NT2/D1 (cell line): Measurements from ENCODE around the gene DOK1.

Experiments
- DNase-seq: peaks from one replicate; pipeline ENCODE4 v3.0.0-alpha.2; 2011; ENCODE audit warnings: low read depth, low spot score
- H3K27me3 ChIP-seq: 2 replicates; pipeline ENCODE4 v1.6.0; 2011; ENCODE audit warnings: mild to moderate bottlenecking; ENCODE audit not compliant: insufficient read length, insufficient read depth
- H3K36me3 ChIP-seq: 2 replicates; pipeline ENCODE4 v1.6.1; 2011; ENCODE audit warnings: mild to moderate bottlenecking, low read length, mixed read lengths; ENCODE audit not compliant: insufficient read depth, insufficient read length
- H3K4me1 ChIP-seq: 2 replicates; pipeline ENCODE4 v1.5.1; 2011; ENCODE audit not compliant: insufficient read depth, insufficient read length
- H3K4me3 ChIP-seq: 2 replicates; pipeline ENCODE4 v1.5.1; 2011; ENCODE audit warnings: low read depth; ENCODE audit not compliant: insufficient read length
- H3K9ac ChIP-seq: 2 replicates; pipeline ENCODE4 v1.6.0; 2011; ENCODE audit warnings: low read depth; ENCODE audit not compliant: insufficient read length
- H3K9me3 ChIP-seq: 2 replicates; pipeline ENCODE4 v1.5.1; 2011; ENCODE audit warnings: mild to moderate bottlenecking, low read length; ENCODE audit not compliant: insufficient read depth
- SUZ12 ChIP-seq: IDR thresholded peaks from 2 replicates; pipeline ENCODE4 v1.6.1; 2011; ENCODE audit not compliant: insufficient read length, insufficient read depth; ENCODE audit errors: extremely low read depth
- YY1 ChIP-seq: IDR thresholded peaks from 2 replicates; pipeline ENCODE4 v1.6.1; 2011; ENCODE audit not compliant: insufficient read length, insufficient read depth
- ZNF274 ChIP-seq: IDR thresholded peaks from 2 replicates; pipeline ENCODE4 v1.6.1; 2011; ENCODE audit warnings: mild to moderate bottlenecking, low read depth, low read length

The DOK1 gene

GRCh38 chr2:74512744-74513604, 41.5 kb upstream of the DOK1 start:
- DNase-seq, result no peak

GRCh38 chr2:74513605-74514367, 40.7 kb upstream of the DOK1 start:
- no peaks in the 10 kb centered on the region for H3K36me3 ChIP-seq
- H3K9me3 ChIP-seq, result no peaks in the 10 kb centered on the region
- H3K4me1 ChIP-seq, result no peaks in the 10 kb centered on the region
- H3K27me3 ChIP-seq, result peaks cover 66% of the 10 kb centered on the region
- peak overlapping the region; percentile 39 for H3K4me3 ChIP-seq
- TF ChIP-seq SUZ12, result no peak
- TF ChIP-seq YY1, result no peak
- TF ChIP-seq ZNF274, result no peak
- no peak for DNase-seq
- H3K9ac ChIP-seq, result peak overlapping the region; percentile 59

More at GRCh38 chr2:74512744-74513604, 41.5 kb upstream of the DOK1 start:
- Histone ChIP-seq H3K9me3 (no peaks in the 10 kb centered on the region), H3K36me3 (no peaks in the 10 kb centered on the region), H3K27me3 (peaks cover 66% of the 10 kb centered on the region), H3K9ac (peak overlapping the region; percentile 59), H3K4me1 (no peaks in the 10 kb centered on the region), H3K4me3 (peak overlapping the region; percentile 39)
- no peak for TF ChIP-seq SUZ12
- TF ChIP-seq YY1, result no peak
- no peak for TF ChIP-seq ZNF274

GRCh38 chr2:74514368-74515270, 39.9 kb upstream of the DOK1 start, which contains the start of gene TLX2:
Gene TLX2, plus strand, starts transcription at chr2:74514450. Its CDS starts 357 bp downstream, at chr2:74514807.
- H3K27me3 ChIP-seq, result peaks cover 71% of the 10 kb centered on the region

GRCh38 chr2:74515271-74515980, 39.1 kb upstream of the DOK1 start:
- Histone ChIP-seq H3K4me3 (peak overlapping the region; percentile 45), H3K27me3 (peaks cover 68% of the 10 kb centered on the region), H3K36me3 (no peaks in the 10 kb centered on the region), H3K4me1 (no peaks in the 10 kb centered on the region), H3K9ac (peak overlapping the region; percentile 50), H3K9me3 (no peaks in the 10 kb centered on the region)
- DNase-seq, result no peak
- no peak for TF ChIP-seq SUZ12
- TF ChIP-seq ZNF274, result no peak
- no peak for TF ChIP-seq YY1

More at GRCh38 chr2:74514368-74515270, 39.9 kb upstream of the DOK1 start, which contains the start of gene TLX2:
- no peak for TF ChIP-seq SUZ12
- no peak for TF ChIP-seq ZNF274
- TF ChIP-seq YY1, result no peak
- Histone ChIP-seq H3K36me3 (no peaks in the 10 kb centered on the region), H3K4me3 (peak within 1 kb of the TSS; percentile 45), H3K9ac (peak within 1 kb of the TSS; percentile 59), H3K4me1 (no peaks in the 10 kb centered on the region), H3K9me3 (no peaks in the 10 kb centered on the region)
- DNase-seq, result no peak

- TF ChIP-seq SUZ12 (no peak), ZNF274 (no peak), YY1 (no peak)
- Histone ChIP-seq H3K27me3 (peaks cover 66% of the 10 kb centered on the region), H3K9me3 (no peaks in the 10 kb centered on the region), H3K4me3 (no peak overlapping the region), H3K9ac (no peak overlapping the region), H3K4me1 (no peaks in the 10 kb centered on the region), H3K36me3 (no peaks in the 10 kb centered on the region)
- DNase-seq, result no peak
Observed at GRCh38 chr2:74515981-74516633, 38.4 kb upstream of the DOK1 start.

GRCh38 chr2:74516650-74517049, 37.9 kb upstream of the DOK1 start:
- no peaks in the 10 kb centered on the region for H3K4me1 ChIP-seq
- no peak for DNase-seq
- no peaks in the 10 kb centered on the region for H3K9me3 ChIP-seq
- H3K9ac ChIP-seq, result no peak overlapping the region
- H3K36me3 ChIP-seq, result no peaks in the 10 kb centered on the region
- H3K4me3 ChIP-seq, result no peak overlapping the region
- peaks cover 61% of the 10 kb centered on the region for H3K27me3 ChIP-seq
- TF ChIP-seq ZNF274, result no peak
- TF ChIP-seq YY1, result no peak
- TF ChIP-seq SUZ12, result no peak
